WTC11 (cell line): ENCODE measurements around the gene SNX32. TPM values are rescaled to one million over a fixed set of nuclear protein-coding genes. Genes with fewer than 3 reads are reported as not detected.

ENCODE experiments used
- ATAC-seq: fragments of 200-7000 bp; cut with Tn5 transposase; 2 replicates; pipeline ENCODE4 v1.10.0; 2021; ENCODE audit warnings: mild to moderate bottlenecking, moderate library complexity
- CTCF ChIA-PET: fragments of 300-600 bp; sonication (Branson Sonifier 250); formaldehyde crosslinking; loops from one replicate; lab custom pipeline; 2021; ENCODE audit warnings: antibody characterized with exemption; lab: Charles Lee
- POLR2A ChIA-PET: fragments of 350-600 bp; sonication (Branson Sonifier 250); formaldehyde crosslinking; loops from one replicate; lab custom pipeline; 2021; ENCODE audit warnings: antibody characterized with exemption; lab: Charles Lee
- DNase-seq: peaks from one replicate; pipeline ENCODE4 v3.0.0; 2021; ENCODE audit warnings: low spot score
- H3K27ac Mint-ChIP-seq: 2 replicates; pipeline ENCODE4 v1.8.0; 2021; ENCODE audit warnings: mixed read lengths
- H3K27me3 Mint-ChIP-seq: 2 replicates; pipeline ENCODE4 v1.8.0; 2021; ENCODE audit warnings: low read depth, mild to moderate bottlenecking, moderate library complexity, mixed read lengths
- H3K36me3 Mint-ChIP-seq: 2 replicates; pipeline ENCODE4 v1.8.0; 2021; ENCODE audit warnings: mixed read lengths
- H3K4me1 Mint-ChIP-seq: 2 replicates; pipeline ENCODE4 v1.8.0; 2022; ENCODE audit warnings: mixed read lengths
- H3K4me3 Mint-ChIP-seq: 2 replicates; pipeline ENCODE4 v1.8.0; 2021; ENCODE audit warnings: mild to moderate bottlenecking, moderate library complexity, mixed read lengths
- H3K9me3 Mint-ChIP-seq: 2 replicates; pipeline ENCODE4 v1.8.0; 2021; ENCODE audit warnings: mixed read lengths
- ATF3 ChIP-seq: sonication (generic); formaldehyde crosslinking; conservative IDR thresholded peaks from 2 replicates; pipeline ENCODE4 v1.8.1; 2022; ENCODE audit warnings: mild to moderate bottlenecking, missing genetic modification reagents
- CBFB ChIP-seq: sonication (generic); formaldehyde crosslinking; IDR thresholded peaks from 2 replicates; pipeline ENCODE4 v1.8.1; 2022; ENCODE audit warnings: mild to moderate bottlenecking, low read depth, missing genetic modification reagents
- E2F1 ChIP-seq: sonication (generic); formaldehyde crosslinking; IDR thresholded peaks from 2 replicates; pipeline ENCODE4 v1.8.0; 2022; ENCODE audit warnings: mild to moderate bottlenecking, missing genetic modification reagents
- E2F4 ChIP-seq: sonication (generic); formaldehyde crosslinking; IDR thresholded peaks from 2 replicates; pipeline ENCODE4 v1.8.1; 2022; ENCODE audit warnings: low read depth, mild to moderate bottlenecking, moderate library complexity, missing genetic modification reagents, borderline replicate concordance
- ELF4 ChIP-seq: sonication (generic); formaldehyde crosslinking; IDR thresholded peaks from 2 replicates; pipeline ENCODE4 v1.8.1; 2022; ENCODE audit warnings: low read depth, mild to moderate bottlenecking, moderate library complexity, missing genetic modification reagents
- FOXP1 ChIP-seq: sonication (generic); formaldehyde crosslinking; IDR thresholded peaks from 2 replicates; pipeline ENCODE4 v1.8.0; 2022; ENCODE audit warnings: missing genetic modification reagents, mild to moderate bottlenecking, moderate library complexity, borderline replicate concordance
- GTF2I ChIP-seq: fragments of 250-450 bp; sonication (Bioruptor Pico); conservative IDR thresholded peaks from 2 replicates; pipeline ENCODE4 v1.4.0; 2021; ENCODE audit warnings: mild to moderate bottlenecking
- IRF1 ChIP-seq: sonication (generic); formaldehyde crosslinking; IDR thresholded peaks from 2 replicates; pipeline ENCODE4 v1.8.0; 2023; ENCODE audit warnings: missing genetic modification reagents
- MYBL2 ChIP-seq: sonication (generic); formaldehyde crosslinking; IDR thresholded peaks from 2 replicates; pipeline ENCODE4 v1.8.1; 2023; ENCODE audit warnings: mild to moderate bottlenecking, moderate library complexity, missing genetic modification reagents
- NFYB ChIP-seq: sonication (generic); formaldehyde crosslinking; conservative IDR thresholded peaks from 2 replicates; pipeline ENCODE4 v1.8.0; 2022; ENCODE audit warnings: low read depth, missing genetic modification reagents
- RELA ChIP-seq: sonication (generic); formaldehyde crosslinking; IDR thresholded peaks from 2 replicates; pipeline ENCODE4 v1.8.1; 2022; ENCODE audit warnings: missing genetic modification reagents, mild to moderate bottlenecking, borderline replicate concordance
- STAT6 ChIP-seq: sonication (generic); formaldehyde crosslinking; conservative IDR thresholded peaks from 2 replicates; pipeline ENCODE4 v1.8.1; 2023; ENCODE audit warnings: mild to moderate bottlenecking, low read depth, missing genetic modification reagents, moderate library complexity
- ZNF219 ChIP-seq: sonication (generic); formaldehyde crosslinking; IDR thresholded peaks from 2 replicates; pipeline ENCODE4 v1.8.0; 2023; ENCODE audit warnings: missing genetic modification reagents, mild to moderate bottlenecking, borderline replicate concordance
- ZNF532 ChIP-seq: fragments of 250-450 bp; sonication (Bioruptor Pico); IDR thresholded peaks from 2 replicates; pipeline ENCODE4 v1.9.0; 2021; ENCODE audit warnings: mild to moderate bottlenecking, borderline replicate concordance
- ZNF671 ChIP-seq: fragments of 250-450 bp; sonication (Bioruptor Pico); IDR thresholded peaks from 2 replicates; pipeline ENCODE4 v1.8.0; 2021; ENCODE audit warnings: mild to moderate bottlenecking
- ZSCAN18 ChIP-seq: fragments of 250-450 bp; sonication (Bioruptor Pico); IDR thresholded peaks from 2 replicates; pipeline ENCODE4 v2.1.2; 2022; ENCODE audit warnings: mild to moderate bottlenecking, moderate library complexity
- total RNA-seq: library from RNA; stranded (reverse); gene quantifications from 3 replicates; pipeline ENCODE4 v1.2.3, GENCODE V29; 2021

Gene SNX32
- total RNA-seq, 1 experiment from 2014 or later: 2.9 TPM

- H3K4me1 Mint-ChIP-seq: peaks cover 7% of the 10 kb centered on the region
- CTCF ChIA-PET: interaction anchor here (0.8 to 11.3 kb wide), 4 partner anchors 16 to 53 kb away, joined by 3 to 130 read pairs (median 4); partner anchors contain the start of gene AP5B1
These were observed 26.8 kb upstream of the SNX32 start for GRCh38 chr11:65806979-65807378.

GRCh38 chr11:65808744-65809341 lies 24.9 kb upstream of the SNX32 start:
- DNase-seq: no peak
- Mint-ChIP-seq H3K27ac (no peak overlapping the region), H3K36me3 (no peaks in the 10 kb centered on the region), H3K4me3 (no peak overlapping the region), H3K27me3 (no peaks in the 10 kb centered on the region; the same call in 1 of the 2 replicates), H3K4me1 (peaks cover 4% of the 10 kb centered on the region), H3K9me3 (no peaks in the 10 kb centered on the region)
- ATAC-seq: no peak
- ChIA-PET POLR2A (no interaction called here), CTCF (interaction anchor here (11.3 kb wide), 1 partner anchor 29 kb away, joined by 130 read pairs; the partner anchor contains the start of gene AP5B1)
- TF ChIP-seq E2F4 (no peak), ATF3 (CRISPR knock-in tag) (no peak), E2F1 (CRISPR knock-in tag) (no peak), ELF4 (CRISPR knock-in tag) (no peak), NFYB (no peak), FOXP1 (CRISPR knock-in tag) (no peak), CBFB (CRISPR knock-in tag) (no peak), STAT6 (CRISPR knock-in tag) (no peak), MYBL2 (CRISPR knock-in tag) (no peak), IRF1 (CRISPR knock-in tag) (no peak)

More at GRCh38 chr11:65806979-65807378, 26.8 kb upstream of the SNX32 start:
- ATAC-seq (no peak), DNase-seq (no peak)
- Mint-ChIP-seq H3K36me3 (no peaks in the 10 kb centered on the region), H3K4me3 (no peak overlapping the region), H3K9me3 (no peaks in the 10 kb centered on the region), H3K27ac (no peak overlapping the region), H3K27me3 (no peaks in the 10 kb centered on the region; the same call in 1 of the 2 replicates)
- TF ChIP-seq ZSCAN18 (CRISPR knock-in tag) (no peak), GTF2I (CRISPR knock-in tag) (no peak), MYBL2 (CRISPR knock-in tag) (no peak), ZNF532 (CRISPR knock-in tag) (no peak), ZNF671 (CRISPR knock-in tag) (no peak), RELA (no peak), ZNF219 (CRISPR knock-in tag) (no peak)
- POLR2A ChIA-PET: interaction anchor here (1.4 kb wide), 1 partner anchor 9 kb away, joined by 3 read pairs; no protein-coding TSS in a partner anchor
